GM23338 (cell line): ENCODE data around the gene P4HTM. TPM values are rescaled to one million over a fixed set of nuclear protein-coding genes. Genes with fewer than 3 reads are reported as not detected.

Experiments used
- ATAC-seq: fragments of 200-7000 bp; cut with Tn5 transposase; 3 replicates; pipeline ENCODE4 v1.9.1; 2020
- DNase-seq: peaks from one replicate; pipeline ENCODE4 v3.0.0-alpha.2; 2015; ENCODE audit warnings: low spot score
- H2AFZ ChIP-seq: fragments of 200-600 bp; sonication (generic); 2 replicates; pipeline ENCODE4 v1.8.0; 2016; ENCODE audit warnings: antibody characterized with exemption, mild to moderate bottlenecking, moderate library complexity
- H3F3A ChIP-seq: fragments of 200-600 bp; sonication (generic); replicated peaks from 2 replicates; pipeline ENCODE4 v1.8.0; 2017; ENCODE audit warnings: antibody characterized with exemption, mixed run types, low read depth
- H3K27ac ChIP-seq: fragments of 200-600 bp; sonication (generic); 2 replicates; pipeline ENCODE4 v1.6.1; 2016; ENCODE audit warnings: low read depth
- H3K27me3 ChIP-seq: fragments of 200-600 bp; sonication (generic); 2 replicates; pipeline ENCODE4 v1.8.0; 2016; ENCODE audit warnings: mild to moderate bottlenecking, mixed run types, moderate library complexity; ENCODE audit not compliant: insufficient read depth
- H3K36me3 ChIP-seq: fragments of 200-600 bp; sonication (generic); 2 replicates; pipeline ENCODE4 v1.8.0; 2016; ENCODE audit warnings: mild to moderate bottlenecking; ENCODE audit not compliant: insufficient read depth
- H3K4me1 ChIP-seq: fragments of 200-600 bp; sonication (generic); 2 replicates; pipeline ENCODE4 v1.8.0; 2016; ENCODE audit warnings: mild to moderate bottlenecking, moderate library complexity; ENCODE audit not compliant: insufficient read depth
- H3K4me2 ChIP-seq: fragments of 200-600 bp; sonication (generic); 2 replicates; pipeline ENCODE4 v1.7.1; 2017; ENCODE audit warnings: mixed run types
- H3K4me3 ChIP-seq: fragments of 200-600 bp; sonication (generic); 2 replicates; pipeline ENCODE4 v1.6.1; 2016; ENCODE audit warnings: mixed run types
- H3K79me2 ChIP-seq: fragments of 200-600 bp; sonication (generic); replicated peaks from 2 replicates; pipeline ENCODE4 v1.8.0; 2017; ENCODE audit warnings: mild to moderate bottlenecking; ENCODE audit not compliant: insufficient read depth
- H3K9me2 ChIP-seq: fragments of 200-600 bp; sonication (generic); 2 replicates; pipeline ENCODE4 v1.8.0; 2017; ENCODE audit not compliant: insufficient read depth
- H4K20me1 ChIP-seq: fragments of 200-600 bp; sonication (generic); replicated peaks from 2 replicates; pipeline ENCODE4 v1.8.0; 2017; ENCODE audit warnings: mild to moderate bottlenecking; ENCODE audit not compliant: insufficient read depth
- H3K27ac Mint-ChIP-seq: 2 replicates; pipeline ENCODE4 v1.8.0; 2020; ENCODE audit warnings: inconsistent platforms, mild to moderate bottlenecking, moderate library complexity, mixed read lengths
- H3K27me3 Mint-ChIP-seq: 3 replicates; pipeline ENCODE4 v1.8.0; 2022; ENCODE audit warnings: low read depth, mild to moderate bottlenecking, moderate library complexity, mixed read lengths, inconsistent platforms; ENCODE audit not compliant: insufficient read depth, poor library complexity
- H3K36me3 Mint-ChIP-seq: 3 replicates; pipeline ENCODE4 v1.8.0; 2021; ENCODE audit warnings: low read depth, mild to moderate bottlenecking, inconsistent platforms, moderate library complexity, mixed read lengths
- H3K4me1 Mint-ChIP-seq: 3 replicates; pipeline ENCODE4 v1.8.0; 2020; ENCODE audit warnings: mild to moderate bottlenecking, inconsistent platforms, mixed read lengths
- H3K4me3 Mint-ChIP-seq: 3 replicates; pipeline ENCODE4 v1.8.0; 2021; ENCODE audit warnings: moderate library complexity, mild to moderate bottlenecking, inconsistent platforms, mixed read lengths
- H3K9me3 Mint-ChIP-seq: 3 replicates; pipeline ENCODE4 v1.8.0; 2020; ENCODE audit warnings: moderate library complexity, mild to moderate bottlenecking, inconsistent platforms, mixed read lengths
- CREB1 ChIP-seq: fragments of 250-450 bp; sonication (Bioruptor Pico); IDR thresholded peaks from 2 replicates; pipeline ENCODE4 v1.5.0; 2020; ENCODE audit warnings: low read depth, mild to moderate bottlenecking, moderate library complexity
- REST ChIP-seq: IDR thresholded peaks from one replicate; pipeline ENCODE4 v1.6.1; 2018; ENCODE audit warnings: antibody characterized with exemption; ENCODE audit not compliant: unreplicated experiment
- STAT1 ChIP-seq: IDR thresholded peaks from one replicate; pipeline ENCODE4 v1.6.1; 2016; ENCODE audit warnings: antibody characterized with exemption; ENCODE audit not compliant: unreplicated experiment
- ZNF114 ChIP-seq: fragments of 250-450 bp; sonication (Bioruptor Pico); IDR thresholded peaks from 2 replicates; pipeline ENCODE4 v1.5.0; 2020; ENCODE audit warnings: mild to moderate bottlenecking, moderate library complexity
- polyA plus RNA-seq: library from polyadenylated mRNA; unstranded; fragments of >200 nt; fragmentation: Nextera tagmentation; extraction: Ambion mirVana; gene quantifications from 2 replicates; pipeline ENCODE4 v1.2.1, GENCODE V29; 2016
- total RNA-seq: library from RNA; depleted of rRNA; stranded (reverse); fragments of >200 nt; shearing (Covaris generic); gene quantifications from 2 replicates; pipeline ENCODE4 v1.2.3, GENCODE V29; 2014
- TF ChIP-seq, protein P1 (sequence below): fragments of 250-450 bp; sonication (Bioruptor Pico); IDR thresholded peaks from 2 replicates; pipeline ENCODE4 v1.5.0; 2020; ENCODE audit warnings: mild to moderate bottlenecking, moderate library complexity

P4HTM gene
- total and polyA plus RNA-seq, 2 experiments from 2014 or later: 15.9 to 28.7 TPM

DNA sequence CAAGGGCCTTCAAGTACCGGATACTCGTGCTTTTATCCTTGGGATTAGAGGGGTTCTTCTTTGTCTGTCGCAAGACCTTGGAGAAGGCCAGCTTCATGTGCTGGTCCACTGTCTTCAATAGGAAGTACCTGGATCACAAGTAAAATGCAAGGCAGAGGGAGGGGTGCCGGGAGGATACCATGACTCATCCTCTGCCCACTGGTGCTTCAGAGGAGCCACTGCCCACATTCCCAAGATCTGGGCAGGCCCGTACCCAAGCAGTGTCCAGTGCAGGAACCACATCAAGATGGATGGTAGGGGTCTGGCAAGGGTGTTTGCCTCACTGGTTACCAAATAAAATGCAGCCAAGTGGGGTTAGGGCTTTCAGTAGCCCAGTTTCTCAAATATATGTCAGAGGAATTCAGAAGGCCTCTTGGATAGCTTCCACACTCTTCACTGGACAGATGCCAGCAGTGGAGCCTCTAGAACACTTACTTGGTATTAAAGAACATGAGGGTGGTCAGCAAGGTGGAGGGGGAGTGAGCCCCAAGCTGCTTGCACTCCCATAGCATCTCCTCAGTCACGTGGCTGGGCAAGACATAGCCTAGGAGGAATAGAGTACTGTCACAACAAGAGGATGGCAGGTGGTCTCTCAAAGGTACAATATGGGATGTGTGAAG is 42.7 kb downstream of the P4HTM start:
- no peaks in the 10 kb centered on the region for H3K27me3 ChIP-seq
- ATAC-seq: no peak
- Mint-ChIP-seq H3K27me3 (peaks cover 20% of the 10 kb centered on the region), H3K36me3 (peaks cover 71% of the 10 kb centered on the region), H3K4me1 (peaks cover 12% of the 10 kb centered on the region), H3K9me3 (no peaks in the 10 kb centered on the region; the same call in 2 of the 3 replicates), H3K27ac (no peak overlapping the region), H3K4me3 (no peak overlapping the region)
- no peaks in the 10 kb centered on the region for H3K9me2 ChIP-seq
- H2AFZ ChIP-seq: no peak overlapping the region
- H3F3A ChIP-seq: peaks cover 52% of the 10 kb centered on the region
- DNase-seq: no peak
- no peak overlapping the region for H3K27ac ChIP-seq
- H4K20me1 ChIP-seq: peaks cover 14% of the 10 kb centered on the region
- no peak overlapping the region for H3K4me3 ChIP-seq
- TF ChIP-seq CREB1 (CRISPR knock-in tag) (no peak), STAT1 (no peak), ZNF114 (CRISPR knock-in tag) (no peak), REST (no peak)
- TF ChIP-seq, protein P1, sequence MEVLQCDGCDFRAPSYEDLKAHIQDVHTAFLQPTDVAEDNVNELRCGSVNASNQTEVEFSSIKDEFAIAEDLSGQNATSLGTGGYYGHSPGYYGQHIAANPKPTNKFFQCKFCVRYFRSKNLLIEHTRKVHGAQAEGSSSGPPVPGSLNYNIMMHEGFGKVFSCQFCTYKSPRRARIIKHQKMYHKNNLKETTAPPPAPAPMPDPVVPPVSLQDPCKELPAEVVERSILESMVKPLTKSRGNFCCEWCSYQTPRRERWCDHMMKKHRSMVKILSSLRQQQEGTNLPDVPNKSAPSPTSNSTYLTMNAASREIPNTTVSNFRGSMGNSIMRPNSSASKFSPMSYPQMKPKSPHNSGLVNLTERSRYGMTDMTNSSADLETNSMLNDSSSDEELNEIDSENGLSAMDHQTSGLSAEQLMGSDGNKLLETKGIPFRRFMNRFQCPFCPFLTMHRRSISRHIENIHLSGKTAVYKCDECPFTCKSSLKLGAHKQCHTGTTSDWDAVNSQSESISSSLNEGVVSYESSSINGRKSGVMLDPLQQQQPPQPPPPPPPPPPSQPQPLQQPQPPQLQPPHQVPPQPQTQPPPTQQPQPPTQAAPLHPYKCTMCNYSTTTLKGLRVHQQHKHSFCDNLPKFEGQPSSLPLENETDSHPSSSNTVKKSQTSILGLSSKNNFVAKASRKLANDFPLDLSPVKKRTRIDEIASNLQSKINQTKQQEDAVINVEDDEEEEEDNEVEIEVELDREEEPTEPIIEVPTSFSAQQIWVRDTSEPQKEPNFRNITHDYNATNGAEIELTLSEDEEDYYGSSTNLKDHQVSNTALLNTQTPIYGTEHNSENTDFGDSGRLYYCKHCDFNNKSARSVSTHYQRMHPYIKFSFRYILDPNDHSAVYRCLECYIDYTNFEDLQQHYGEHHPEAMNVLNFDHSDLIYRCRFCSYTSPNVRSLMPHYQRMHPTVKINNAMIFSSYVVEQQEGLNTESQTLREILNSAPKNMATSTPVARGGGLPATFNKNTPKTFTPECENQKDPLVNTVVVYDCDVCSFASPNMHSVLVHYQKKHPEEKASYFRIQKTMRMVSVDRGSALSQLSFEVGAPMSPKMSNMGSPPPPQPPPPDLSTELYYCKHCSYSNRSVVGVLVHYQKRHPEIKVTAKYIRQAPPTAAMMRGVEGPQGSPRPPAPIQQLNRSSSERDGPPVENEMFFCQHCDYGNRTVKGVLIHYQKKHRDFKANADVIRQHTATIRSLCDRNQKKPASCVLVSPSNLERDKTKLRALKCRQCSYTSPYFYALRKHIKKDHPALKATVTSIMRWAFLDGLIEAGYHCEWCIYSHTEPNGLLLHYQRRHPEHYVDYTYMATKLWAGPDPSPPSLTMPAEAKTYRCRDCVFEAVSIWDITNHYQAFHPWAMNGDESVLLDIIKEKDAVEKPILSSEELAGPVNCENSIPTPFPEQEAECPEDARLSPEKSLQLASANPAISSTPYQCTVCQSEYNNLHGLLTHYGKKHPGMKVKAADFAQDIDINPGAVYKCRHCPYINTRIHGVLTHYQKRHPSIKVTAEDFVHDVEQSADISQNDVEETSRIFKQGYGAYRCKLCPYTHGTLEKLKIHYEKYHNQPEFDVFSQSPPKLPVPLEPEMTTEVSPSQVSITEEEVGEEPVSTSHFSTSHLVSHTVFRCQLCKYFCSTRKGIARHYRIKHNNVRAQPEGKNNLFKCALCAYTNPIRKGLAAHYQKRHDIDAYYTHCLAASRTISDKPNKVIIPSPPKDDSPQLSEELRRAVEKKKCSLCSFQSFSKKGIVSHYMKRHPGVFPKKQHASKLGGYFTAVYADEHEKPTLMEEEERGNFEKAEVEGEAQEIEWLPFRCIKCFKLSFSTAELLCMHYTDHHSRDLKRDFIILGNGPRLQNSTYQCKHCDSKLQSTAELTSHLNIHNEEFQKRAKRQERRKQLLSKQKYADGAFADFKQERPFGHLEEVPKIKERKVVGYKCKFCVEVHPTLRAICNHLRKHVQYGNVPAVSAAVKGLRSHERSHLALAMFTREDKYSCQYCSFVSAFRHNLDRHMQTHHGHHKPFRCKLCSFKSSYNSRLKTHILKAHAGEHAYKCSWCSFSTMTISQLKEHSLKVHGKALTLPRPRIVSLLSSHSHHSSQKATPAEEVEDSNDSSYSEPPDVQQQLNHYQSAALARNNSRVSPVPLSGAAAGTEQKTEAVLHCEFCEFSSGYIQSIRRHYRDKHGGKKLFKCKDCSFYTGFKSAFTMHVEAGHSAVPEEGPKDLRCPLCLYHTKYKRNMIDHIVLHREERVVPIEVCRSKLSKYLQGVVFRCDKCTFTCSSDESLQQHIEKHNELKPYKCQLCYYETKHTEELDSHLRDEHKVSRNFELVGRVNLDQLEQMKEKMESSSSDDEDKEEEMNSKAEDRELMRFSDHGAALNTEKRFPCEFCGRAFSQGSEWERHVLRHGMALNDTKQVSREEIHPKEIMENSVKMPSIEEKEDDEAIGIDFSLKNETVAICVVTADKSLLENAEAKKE: no peak
- peaks cover 11% of the 10 kb centered on the region for H3K79me2 ChIP-seq
- H3K36me3 ChIP-seq: peaks cover 44% of the 10 kb centered on the region
- H3K4me1 ChIP-seq: peaks cover 7% of the 10 kb centered on the region; the same call in 1 of the 2 replicates
- no peak overlapping the region for H3K4me2 ChIP-seq
